Testis (tissue), 2 donors: ENCODE results near the gene POLR1G.

Experiments
- POLR2A ChIP-seq: fragments of 450-650 bp; IDR thresholded peaks from one replicate; pipeline ENCODE4 v1.6.1; 2017; ENCODE audit warnings: antibody characterized with exemption, mild to moderate bottlenecking, moderate library complexity
- TF ChIP-seq, protein P1 (sequence below), 3 experiments: fragments of 450-650 bp in 2 of 3; fragments of 200-600 bp in 1 of 3; sonication (generic) in 1 of 3; IDR thresholded peaks; one replicate each; pipeline ENCODE4 v1.5.1; 2016 to 2019; ENCODE audit warnings: antibody characterized with exemption in 3 of 3, mild to moderate bottlenecking in 2 of 3, moderate library complexity in 1 of 3

DNA sequence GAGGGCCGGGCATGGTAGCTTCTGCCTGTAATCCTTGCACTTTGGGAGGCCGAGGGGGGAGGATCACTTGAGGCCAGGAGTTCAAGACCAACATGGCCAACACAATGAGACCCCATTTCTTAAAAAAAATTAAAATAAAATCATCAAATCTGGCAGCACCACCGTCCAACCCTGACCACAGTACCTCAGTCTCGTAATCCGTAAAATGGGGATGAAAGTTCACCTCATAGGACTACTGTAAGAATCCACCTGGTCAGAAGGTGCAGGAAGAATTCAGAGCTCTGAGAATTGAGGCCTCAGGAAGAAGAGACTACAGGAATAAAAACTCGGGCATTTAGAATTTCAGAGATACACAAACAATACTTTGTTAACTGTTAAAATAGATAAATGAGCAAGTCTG, 4.6 kb upstream of the POLR1G start:
- TF ChIP-seq, protein P1, sequence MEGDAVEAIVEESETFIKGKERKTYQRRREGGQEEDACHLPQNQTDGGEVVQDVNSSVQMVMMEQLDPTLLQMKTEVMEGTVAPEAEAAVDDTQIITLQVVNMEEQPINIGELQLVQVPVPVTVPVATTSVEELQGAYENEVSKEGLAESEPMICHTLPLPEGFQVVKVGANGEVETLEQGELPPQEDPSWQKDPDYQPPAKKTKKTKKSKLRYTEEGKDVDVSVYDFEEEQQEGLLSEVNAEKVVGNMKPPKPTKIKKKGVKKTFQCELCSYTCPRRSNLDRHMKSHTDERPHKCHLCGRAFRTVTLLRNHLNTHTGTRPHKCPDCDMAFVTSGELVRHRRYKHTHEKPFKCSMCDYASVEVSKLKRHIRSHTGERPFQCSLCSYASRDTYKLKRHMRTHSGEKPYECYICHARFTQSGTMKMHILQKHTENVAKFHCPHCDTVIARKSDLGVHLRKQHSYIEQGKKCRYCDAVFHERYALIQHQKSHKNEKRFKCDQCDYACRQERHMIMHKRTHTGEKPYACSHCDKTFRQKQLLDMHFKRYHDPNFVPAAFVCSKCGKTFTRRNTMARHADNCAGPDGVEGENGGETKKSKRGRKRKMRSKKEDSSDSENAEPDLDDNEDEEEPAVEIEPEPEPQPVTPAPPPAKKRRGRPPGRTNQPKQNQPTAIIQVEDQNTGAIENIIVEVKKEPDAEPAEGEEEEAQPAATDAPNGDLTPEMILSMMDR (IDR thresholded peaks at IDR 0.05) = no peak
- no peak for TF ChIP-seq POLR2A
